HG02981 (cell line): ENCODE data around the gene TLCD1.
A peak's percentile ranks its signal among the peaks of the same experiment; 100 is the strongest.
"Not testable (repeated sequence)": the region's sequence is repeated elsewhere in the genome, so short reads cannot be mapped to it uniquely, and the experiment has no call there.

Source experiments
- ATAC-seq: cut with Tn5 transposase; IDR thresholded peaks from one replicate; pipeline ENCODE4 v1.9.1; 2021; ENCODE audit warnings: mild to moderate bottlenecking, moderate library complexity; ENCODE audit not compliant: unreplicated experiment

The TLCD1 gene

GRCh38 chr17:28733346-28733745 is 7.3 kb upstream of the TLCD1 start:
- ATAC-seq: no peak

DNA sequence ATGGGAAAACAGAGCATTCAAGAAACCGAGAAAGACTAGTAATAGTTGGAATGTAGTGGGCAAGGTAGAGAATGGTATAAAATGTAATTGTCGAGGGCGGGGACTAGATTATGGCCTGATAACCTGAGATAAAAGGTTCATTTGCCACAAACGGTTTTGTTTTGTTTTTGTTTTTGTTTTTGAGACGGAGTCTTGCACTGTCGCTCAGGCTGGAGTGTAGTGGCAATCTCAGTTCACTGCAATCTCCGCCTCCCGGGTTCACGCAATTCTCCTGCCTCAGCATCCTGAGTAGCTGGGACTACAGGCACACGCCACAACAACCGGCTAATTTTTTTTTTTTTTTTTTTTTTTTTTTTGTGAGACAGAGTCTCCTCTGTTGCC is 3.9 kb upstream of the TLCD1 start:
- no peak for ATAC-seq

DNA sequence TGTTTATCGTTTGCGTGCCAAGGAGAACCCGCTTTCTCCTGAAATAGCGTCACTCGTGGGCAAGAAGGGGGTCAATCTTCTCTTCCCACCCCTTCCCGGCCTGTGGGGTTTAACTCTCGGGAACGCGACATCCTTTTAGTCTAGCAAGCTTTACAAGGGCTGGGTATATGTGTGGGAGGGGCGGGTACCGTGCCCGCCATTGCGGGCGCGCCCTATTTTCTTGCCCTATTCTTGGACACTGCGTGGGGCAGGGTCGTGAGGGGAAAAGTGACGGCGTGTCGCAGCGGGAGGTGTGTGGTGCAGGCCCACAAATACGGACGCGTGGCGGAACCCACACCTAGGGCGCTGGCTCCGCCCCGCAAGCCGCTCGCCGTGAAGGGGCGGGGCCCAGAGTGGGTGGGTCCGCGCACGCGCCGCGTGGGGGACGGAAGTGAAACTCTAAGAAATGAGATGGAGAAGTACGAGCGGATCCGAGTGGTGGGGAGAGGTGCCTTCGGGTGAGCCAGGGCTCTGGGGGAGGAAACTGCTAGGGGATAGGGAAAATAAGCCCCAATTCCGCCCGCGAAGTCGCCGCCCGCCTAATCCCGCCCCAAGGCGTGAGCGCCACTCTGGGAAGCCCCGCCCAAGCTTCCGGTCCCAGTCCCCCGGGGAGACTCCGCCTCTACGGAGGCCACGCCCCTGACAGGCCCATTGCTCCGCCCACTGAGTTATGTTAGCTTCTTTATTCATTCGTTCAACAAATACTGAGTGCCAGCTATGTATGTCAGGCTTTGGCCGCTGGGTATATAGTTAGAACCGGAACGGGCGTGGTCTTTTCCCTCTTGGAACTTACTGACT is 2.5 kb upstream of the TLCD1 start, which contains the start of gene NEK8:
NEK8 (plus strand) TSS at position 425 of the 837 bp plus-strand sequence; CDS start at position 451, 26 bp downstream.
- ATAC-seq: peak; percentile 29

DNA sequence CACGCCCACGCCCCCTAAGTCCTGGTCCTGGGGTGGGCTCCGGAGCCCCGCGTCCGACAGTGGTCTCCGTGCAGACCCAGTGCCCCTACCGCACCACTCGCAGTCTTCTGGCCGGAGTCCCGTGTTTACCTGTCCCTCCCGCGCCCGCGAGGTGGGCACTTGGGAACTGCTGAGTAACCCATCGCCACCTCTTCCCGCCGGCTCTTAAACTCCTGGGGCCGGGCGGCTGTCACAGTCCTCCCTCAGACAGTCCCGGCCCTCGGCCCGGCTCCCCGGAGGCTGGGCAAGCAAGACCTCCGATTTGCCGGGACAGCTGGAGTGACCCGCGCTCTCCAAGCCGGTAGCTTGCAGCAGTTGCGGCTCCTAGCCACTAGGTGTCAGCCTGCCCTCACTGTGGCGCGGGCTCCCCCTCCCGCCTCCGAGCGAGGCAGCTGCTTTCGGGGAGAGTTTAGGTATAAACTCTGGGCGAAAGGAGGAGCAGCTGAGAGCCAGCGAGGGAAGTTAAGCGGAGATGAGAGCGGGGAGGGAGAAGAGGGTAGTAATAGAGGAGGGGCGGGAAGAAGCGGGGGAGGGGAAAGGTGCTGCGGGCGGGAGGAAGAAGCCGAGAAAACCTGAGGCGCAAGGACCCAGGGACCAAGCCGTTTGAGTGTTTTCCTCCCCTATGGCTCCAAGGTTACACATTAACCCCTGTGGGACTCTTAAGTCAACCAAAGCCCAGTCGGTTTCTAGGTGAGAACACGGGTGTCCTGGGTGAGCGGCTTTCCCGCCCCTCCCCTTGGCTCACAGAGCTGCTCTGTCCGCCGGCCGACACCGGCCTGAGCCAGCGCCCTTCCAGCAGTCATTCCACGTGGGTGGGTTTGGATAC is 826 bp upstream of the TLCD1 start:
- peak; percentile 32 for ATAC-seq

DNA sequence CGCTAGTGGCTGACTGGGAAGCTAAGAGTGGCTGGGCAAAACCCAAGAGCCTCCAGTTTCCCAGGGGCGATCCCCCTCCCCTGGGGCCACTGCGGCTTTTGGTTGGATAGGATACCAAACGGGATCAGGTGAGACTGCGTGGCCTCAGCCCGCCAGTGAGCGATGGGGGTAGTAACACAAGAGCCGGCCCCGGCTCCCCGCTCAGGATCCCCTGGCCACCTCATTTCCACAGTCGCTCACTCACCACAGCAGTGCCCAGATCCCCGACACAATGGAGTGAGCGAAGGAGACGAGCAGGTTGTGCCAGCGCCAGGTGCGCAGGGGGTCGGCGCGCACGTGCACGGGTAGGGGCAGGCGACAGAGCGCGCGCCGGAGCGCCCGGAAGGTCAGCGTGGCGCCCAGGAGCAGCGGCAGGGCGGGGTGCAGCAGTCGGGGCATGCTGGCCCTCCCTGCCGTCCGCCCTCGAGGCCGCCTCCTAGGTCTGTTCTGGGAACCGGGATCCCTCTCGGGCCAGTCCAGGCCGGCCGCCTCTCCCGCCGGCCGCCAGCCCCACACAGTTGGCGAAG is 290 bp downstream of the TLCD1 start:
- ATAC-seq: no peak

- ATAC-seq: no peak
These were observed 820 bp downstream of the TLCD1 start for GRCh38 chr17:28725166-28725659.

- no peak for ATAC-seq
These were observed 1.4 kb downstream of the TLCD1 start for GRCh38 chr17:28724500-28725165.

GRCh38 chr17:28723836-28724499 is 2.1 kb downstream of the TLCD1 start:
- not testable (repeated sequence) for ATAC-seq

DNA sequence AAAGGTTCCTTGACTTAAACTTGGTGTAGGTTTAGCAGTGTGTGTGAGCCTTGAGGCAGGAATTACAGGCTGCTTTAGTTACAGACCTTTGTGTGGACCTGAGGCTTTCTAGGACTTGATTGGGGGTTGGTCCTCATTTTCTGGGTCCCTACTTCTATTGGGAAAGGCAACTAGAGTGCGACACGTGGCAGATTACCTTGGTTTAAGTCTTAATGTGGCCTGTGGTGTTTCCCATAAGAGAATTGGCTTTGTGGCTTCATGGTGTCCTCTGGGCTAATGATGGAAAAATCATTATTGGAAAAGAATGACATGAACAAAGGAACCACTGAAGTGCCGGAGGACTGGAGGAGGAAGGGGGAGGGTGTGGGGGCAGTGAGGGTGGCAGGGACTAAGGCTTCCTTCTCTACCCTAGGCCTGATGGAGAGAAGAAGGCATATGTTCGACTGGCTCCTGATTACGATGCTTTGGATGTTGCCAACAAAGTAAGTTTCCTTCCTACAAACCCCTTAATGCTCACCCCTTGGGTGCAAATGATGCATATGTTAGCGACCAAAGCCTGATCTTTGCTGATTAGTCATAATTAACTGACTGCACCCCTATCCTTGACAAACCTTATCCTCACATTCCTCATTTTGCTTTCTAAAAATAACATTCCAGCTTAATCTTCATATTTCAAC is 2.7 kb downstream of the TLCD1 start:
- no peak for ATAC-seq

GRCh38 chr17:28722417-28723158 is 3.4 kb downstream of the TLCD1 start:
- ATAC-seq: no peak

GRCh38 chr17:28720997-28721329 is 5.1 kb downstream of the TLCD1 start:
- not testable (repeated sequence) for ATAC-seq

GRCh38 chr17:28720247-28720996 is 5.6 kb downstream of the TLCD1 start:
- no peak for ATAC-seq

DNA sequence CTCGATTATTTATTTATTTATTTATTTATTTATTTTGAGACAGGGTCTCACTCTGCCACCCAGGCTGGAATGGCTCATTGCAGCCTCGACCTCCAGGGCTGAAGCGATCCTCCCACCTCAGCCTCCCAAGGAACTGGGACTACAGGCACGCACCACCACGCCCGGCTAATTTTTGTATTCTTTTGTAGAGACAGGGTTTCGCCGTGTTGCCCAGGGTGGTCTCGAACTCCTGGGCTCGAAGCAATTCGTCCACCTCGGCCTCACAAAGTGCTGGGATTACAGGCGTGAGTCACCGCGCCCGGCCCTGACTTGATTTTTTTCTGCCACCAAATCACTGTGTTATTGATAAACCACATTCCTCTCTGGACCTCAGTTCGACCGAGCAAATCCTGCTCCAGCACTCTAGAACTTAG is 7.0 kb downstream of the TLCD1 start:
- ATAC-seq: no peak

- no peak for ATAC-seq
These were observed 7.6 kb downstream of the TLCD1 start for GRCh38 chr17:28718333-28719020.

DNA sequence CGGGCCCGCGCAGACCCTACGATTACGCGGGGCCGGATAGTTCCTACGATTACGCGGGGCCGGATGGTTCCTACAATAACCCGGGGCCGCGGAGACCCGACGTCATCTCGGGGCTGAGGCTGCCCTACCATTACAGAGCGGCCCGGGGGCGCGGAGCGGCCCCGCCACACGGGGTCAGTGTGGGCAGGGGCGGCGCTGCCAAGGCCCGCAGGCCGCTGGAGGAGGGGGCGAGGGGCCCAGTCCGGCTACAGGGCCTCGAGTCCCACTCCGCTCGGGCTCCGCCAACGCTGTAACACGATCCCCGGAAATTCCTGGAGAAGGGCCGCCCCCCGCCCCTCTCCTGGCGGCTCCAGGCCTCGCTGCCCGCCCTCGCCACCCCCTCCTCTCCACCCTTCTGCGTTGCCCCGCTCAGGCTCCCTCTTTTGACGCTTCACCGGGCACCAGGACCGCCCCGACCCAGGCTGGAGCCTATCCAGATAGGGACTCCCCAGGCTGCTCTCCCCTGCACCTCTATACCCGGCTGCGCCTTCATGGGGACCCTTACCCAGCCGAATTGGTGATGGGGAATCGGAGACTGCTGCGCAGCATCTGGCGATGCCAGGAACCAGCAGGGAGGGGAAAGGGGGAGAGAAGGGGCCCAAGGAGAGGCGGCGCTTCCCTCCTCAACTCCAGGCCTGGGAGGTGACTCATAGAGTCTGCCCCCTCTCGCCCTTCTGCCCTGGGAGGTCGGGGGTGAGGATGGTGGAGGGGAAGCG is 8.3 kb downstream of the TLCD1 start, which contains the start of gene RAB34:
RAB34 (minus strand) TSS at position 291 of the 755 bp plus-strand sequence. CDS start 602 bp downstream, outside the sequence.
- ATAC-seq: no peak

GRCh38 chr17:28716740-28717577 is 9.1 kb downstream of the TLCD1 start:
- ATAC-seq: no peak
